Keratinocyte (primary cell): ENCODE results near the gene CLDN20. TPM values are rescaled to one million over a fixed set of nuclear protein-coding genes. Genes with fewer than 3 reads are reported as not detected.
"Not testable (repeated sequence)": the region's sequence is repeated elsewhere in the genome, so short reads cannot be mapped to it uniquely, and the experiment has no call there.

Experiments used
- DNase-seq: peaks from one replicate; pipeline ENCODE4 v3.0.0-alpha.2; 2011; ENCODE audit warnings: low read depth, missing footprints, low spot score
- FAIRE-seq: peaks from 2 replicates; lab custom pipeline; 2011; peaks lifted over from hg19 to GRCh38; lab: Jason Lieb, UNC
- H2AFZ ChIP-seq: 2 replicates; pipeline ENCODE4 v1.6.0; 2012; ENCODE audit warnings: low read length, control low read depth, inconsistent platforms; ENCODE audit not compliant: control insufficient read depth
- H3K27ac ChIP-seq: 2 replicates; pipeline ENCODE4 v1.5.1; 2011; ENCODE audit warnings: low read length; ENCODE audit not compliant: control insufficient read depth, insufficient read depth
- H3K27me3 ChIP-seq: 3 replicates; pipeline ENCODE4 v1.6.0; 2011; ENCODE audit warnings: low read length; ENCODE audit not compliant: control insufficient read depth, insufficient read depth; ENCODE audit errors: extremely low read depth
- H3K36me3 ChIP-seq, 2 experiments: 2 replicates in 1 of 2; 3 replicates in 1 of 2; pipeline ENCODE4 v1.5.1; 2011; ENCODE audit warnings: low read length in 2 of 2, mild to moderate bottlenecking in 1 of 2; ENCODE audit not compliant: control insufficient read depth in 2 of 2, insufficient read depth in 2 of 2; ENCODE audit errors: extremely low read depth in 1 of 2
- H3K4me1 ChIP-seq: 3 replicates; pipeline ENCODE4 v1.5.1; 2011; ENCODE audit warnings: low read length; ENCODE audit not compliant: control insufficient read depth, insufficient read depth; ENCODE audit errors: extremely low read depth
- H3K4me2 ChIP-seq: 3 replicates; pipeline ENCODE4 v1.6.0; 2011; ENCODE audit warnings: low read depth, low read length; ENCODE audit not compliant: control insufficient read depth, insufficient read depth; ENCODE audit errors: extremely low read depth
- H3K4me3 ChIP-seq, 3 experiments: fragments of 200-600 bp in 1 of 3; sonication (generic) in 1 of 3; 2 replicates in 2 of 3; 3 replicates in 1 of 3; pipeline ENCODE4 v1.5.1; 2011 to 2016; ENCODE audit warnings: low read length in 3 of 3, mild to moderate bottlenecking in 3 of 3, control low read depth in 2 of 3, inconsistent platforms in 1 of 3, low read depth in 1 of 3, mixed read lengths in 1 of 3, mixed run types in 1 of 3, moderate library complexity in 1 of 3; ENCODE audit not compliant: control insufficient read depth in 2 of 3, insufficient read depth in 2 of 3; ENCODE audit errors: extremely low read depth in 1 of 3
- H3K79me2 ChIP-seq: 2 replicates; pipeline ENCODE4 v1.6.0; 2012; ENCODE audit warnings: low read length; ENCODE audit not compliant: control insufficient read depth, insufficient read depth
- H3K9ac ChIP-seq: 3 replicates; pipeline ENCODE4 v1.6.0; 2011; ENCODE audit warnings: low read length; ENCODE audit not compliant: control insufficient read depth, insufficient read depth; ENCODE audit errors: extremely low read depth
- H3K9me1 ChIP-seq: 3 replicates; pipeline ENCODE4 v1.6.0; 2011; ENCODE audit warnings: low read length; ENCODE audit not compliant: control insufficient read depth, insufficient read depth; ENCODE audit errors: extremely low read depth
- H3K9me3 ChIP-seq: 2 replicates; pipeline ENCODE4 v1.5.1; 2012; ENCODE audit warnings: low read depth, low read length; ENCODE audit not compliant: control insufficient read depth
- H4K20me1 ChIP-seq: 3 replicates; pipeline ENCODE4 v1.6.0; 2011; ENCODE audit warnings: low read length; ENCODE audit not compliant: control insufficient read depth, insufficient read depth; ENCODE audit errors: extremely low read depth
- EZH2 ChIP-seq: IDR thresholded peaks from one replicate; pipeline ENCODE4 v1.6.1; 2012; ENCODE audit warnings: inconsistent platforms, mild to moderate bottlenecking, low read length, moderate library complexity
- dilution Hi-C: fragments of 300-500 bp; cut with MboI; formaldehyde crosslinking; loops from one replicate; pipeline ENCODE4 v1.7.0; 2020; ENCODE audit warnings: low sequenced_read_pairs; ENCODE audit not compliant: extremely low pct_ligation_motif_present
- polyA plus RNA-seq, 5 experiments: library from polyadenylated mRNA; depleted of rRNA in 3 of 5; stranded (reverse) in 3 of 5; stranded (forward) in 1 of 5; unstranded in 1 of 5; fragments of >200 nt; gene quantifications; 1 replicate in 1 of 5; 2 replicates in 3 of 5; 3 replicates in 1 of 5; pipeline versions ENCODE4 v1.2.1 to v1.2.3, GENCODE V29; 2011 to 2012; ENCODE audit warnings: missing spikeins in 2 of 5, low read depth in 1 of 5, low replicate concordance in 1 of 5
- TF ChIP-seq, protein P1 (sequence below), 3 experiments: IDR thresholded peaks in 1 of 3; conservative IDR thresholded peaks in 1 of 3; optimal IDR thresholded peaks in 1 of 3; 2 replicates in 2 of 3; 3 replicates in 1 of 3; pipeline versions ENCODE3 to v1.5.1; 2011; ENCODE audit warnings: low read length in 3 of 3, mild to moderate bottlenecking in 3 of 3, moderate library complexity in 2 of 3, control low read depth in 1 of 3, inconsistent platforms in 1 of 3; ENCODE audit not compliant: insufficient read depth in 2 of 3; ENCODE audit errors: extremely low read depth in 1 of 3

Gene CLDN20
- polyA plus RNA-seq, 1 donor (not counting 4 experiments of a cell fraction or from before 2014, with no cell fraction given): 0.09 TPM

DNA sequence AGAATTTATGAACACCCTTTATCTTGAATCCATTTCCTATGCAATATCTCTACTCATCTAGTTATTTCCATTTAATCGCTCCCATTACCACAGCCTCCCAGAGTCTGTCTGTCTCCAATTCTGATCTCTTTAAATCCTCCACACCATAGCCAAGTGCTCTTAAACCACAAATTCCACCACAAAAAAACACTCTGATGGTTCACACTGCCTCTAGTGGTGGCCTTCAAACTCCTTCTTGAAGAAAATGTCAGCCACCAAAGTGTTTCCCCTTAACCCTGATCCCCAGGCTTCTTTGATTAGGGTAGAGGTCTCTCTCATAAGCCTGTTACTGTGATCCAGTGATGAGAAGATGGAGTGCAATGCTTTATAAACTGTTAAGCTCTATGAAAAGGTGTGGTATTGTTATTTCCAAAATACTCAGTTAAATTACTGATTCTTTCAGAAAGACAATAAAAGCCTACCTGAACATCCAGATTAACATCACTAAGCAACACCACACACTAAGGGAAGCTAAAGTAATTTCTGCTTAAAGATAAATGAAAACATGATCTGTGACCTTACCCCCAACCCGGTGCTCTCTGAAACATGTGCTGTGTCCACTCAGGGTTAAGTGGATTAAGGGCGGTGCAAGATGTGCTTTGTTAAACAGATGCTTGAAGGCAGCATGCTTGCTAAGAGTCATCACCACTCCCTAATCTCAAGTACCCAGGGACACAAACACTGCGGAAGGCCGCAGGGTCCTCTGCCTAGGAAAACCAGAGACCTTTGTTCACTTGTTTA lies 4.5 kb downstream of the CLDN20 start:
- H3K27me3 ChIP-seq, H3K9ac ChIP-seq, H2AFZ ChIP-seq, FAIRE-seq, H3K9me3 ChIP-seq, H3K4me3 ChIP-seq, H3K36me3 ChIP-seq, DNase-seq, dilution Hi-C loops, H3K4me2 ChIP-seq, H3K9me1 ChIP-seq, H4K20me1 ChIP-seq, H3K27ac ChIP-seq: not testable (repeated sequence)
- H3K4me1 ChIP-seq: peaks cover 29% of the 10 kb centered on the region
- peaks cover 30% of the 10 kb centered on the region for H3K79me2 ChIP-seq
- TF ChIP-seq, protein P1, sequence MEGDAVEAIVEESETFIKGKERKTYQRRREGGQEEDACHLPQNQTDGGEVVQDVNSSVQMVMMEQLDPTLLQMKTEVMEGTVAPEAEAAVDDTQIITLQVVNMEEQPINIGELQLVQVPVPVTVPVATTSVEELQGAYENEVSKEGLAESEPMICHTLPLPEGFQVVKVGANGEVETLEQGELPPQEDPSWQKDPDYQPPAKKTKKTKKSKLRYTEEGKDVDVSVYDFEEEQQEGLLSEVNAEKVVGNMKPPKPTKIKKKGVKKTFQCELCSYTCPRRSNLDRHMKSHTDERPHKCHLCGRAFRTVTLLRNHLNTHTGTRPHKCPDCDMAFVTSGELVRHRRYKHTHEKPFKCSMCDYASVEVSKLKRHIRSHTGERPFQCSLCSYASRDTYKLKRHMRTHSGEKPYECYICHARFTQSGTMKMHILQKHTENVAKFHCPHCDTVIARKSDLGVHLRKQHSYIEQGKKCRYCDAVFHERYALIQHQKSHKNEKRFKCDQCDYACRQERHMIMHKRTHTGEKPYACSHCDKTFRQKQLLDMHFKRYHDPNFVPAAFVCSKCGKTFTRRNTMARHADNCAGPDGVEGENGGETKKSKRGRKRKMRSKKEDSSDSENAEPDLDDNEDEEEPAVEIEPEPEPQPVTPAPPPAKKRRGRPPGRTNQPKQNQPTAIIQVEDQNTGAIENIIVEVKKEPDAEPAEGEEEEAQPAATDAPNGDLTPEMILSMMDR (optimal IDR thresholded peaks at IDR 0.05 in 1 of 3, IDR thresholded peaks at IDR 0.05 in 1 of 3, conservative IDR thresholded peaks at IDR 0.05 in 1 of 3; ENCODE audit: extremely low read depth in 1 of 3, insufficient read depth in 2 of 3, low read length in 3 of 3): peak; percentile 48 to 74 (median 58)

DNA sequence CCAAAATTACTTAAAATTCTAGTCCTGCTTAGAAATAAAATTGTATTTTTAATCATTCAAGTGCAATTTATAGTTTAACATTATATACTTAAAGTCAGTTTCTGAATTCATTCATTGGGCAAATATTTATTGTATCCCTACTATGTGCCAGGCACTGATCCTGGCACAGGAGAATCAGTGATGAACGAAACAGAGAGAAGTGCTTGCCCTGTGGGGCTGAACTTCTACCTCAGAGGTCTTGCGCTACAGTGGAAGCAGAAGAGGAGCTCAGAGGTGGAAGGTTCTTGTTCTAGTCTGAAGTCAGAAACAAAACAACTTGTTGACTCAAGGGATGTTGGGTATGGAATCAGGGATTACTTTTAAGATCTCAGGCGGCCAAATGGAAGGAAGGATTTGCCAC lies 6.0 kb downstream of the CLDN20 start:
- Histone ChIP-seq H3K79me2 (peaks cover 17% of the 10 kb centered on the region), H2AFZ (no peak overlapping the region), H3K27me3 (no peaks in the 10 kb centered on the region), H3K36me3 (peaks cover 0 to 4% of the 10 kb centered on the region in 2 experiments), H3K9me1 (no peaks in the 10 kb centered on the region), H4K20me1 (no peaks in the 10 kb centered on the region), H3K4me2 (no peak overlapping the region), H3K27ac (no peak overlapping the region), H3K9ac (no peak overlapping the region), H3K4me3 (no peak overlapping the region), H3K9me3 (no peaks in the 10 kb centered on the region), H3K4me1 (peaks cover 37% of the 10 kb centered on the region)
- DNase-seq: no peak
- FAIRE-seq: no peak
- dilution Hi-C loops: no loop called here
- TF ChIP-seq, protein P1 (optimal IDR thresholded peaks at IDR 0.05 in 1 of 3, IDR thresholded peaks at IDR 0.05 in 1 of 3, conservative IDR thresholded peaks at IDR 0.05 in 1 of 3; ENCODE audit: extremely low read depth in 1 of 3, insufficient read depth in 2 of 3, low read length in 3 of 3): no peak
- TF ChIP-seq EZH2: no peak
